Liver (tissue), 3 donors: ENCODE results near the gene CCL28.

Source experiments
- EGR1 ChIP-seq, 2 donors: IDR thresholded peaks; 2 replicates each; pipeline ENCODE4 v1.6.1; 2016 to 2018; ENCODE audit warnings: antibody characterized with exemption in 2 of 2, low read depth in 2 of 2
- FOXA2 ChIP-seq: IDR thresholded peaks from 2 replicates; pipeline ENCODE4 v1.6.1; 2016; ENCODE audit warnings: antibody characterized with exemption
- JUND ChIP-seq, 2 donors: IDR thresholded peaks; 2 replicates each; pipeline ENCODE4 v1.6.1; 2016; ENCODE audit warnings: antibody characterized with exemption in 2 of 2
- TAF1 ChIP-seq: conservative IDR thresholded peaks from 2 replicates; pipeline ENCODE4 v1.6.1; 2016; ENCODE audit warnings: antibody characterized with exemption, mild to moderate bottlenecking
- YY1 ChIP-seq: IDR thresholded peaks from 2 replicates; pipeline ENCODE4 v1.6.1; 2016; ENCODE audit warnings: antibody characterized with exemption, mild to moderate bottlenecking
- TF ChIP-seq, protein P1 (sequence below): fragments of 150-350 bp; IDR thresholded peaks from 2 replicates; pipeline ENCODE4 v1.5.1; 2017; ENCODE audit warnings: improper control_type of control experiment, low read depth, low read length; ENCODE audit not compliant: missing input control
- donor health status: healthy.
- donor health status: healthy.

DNA sequence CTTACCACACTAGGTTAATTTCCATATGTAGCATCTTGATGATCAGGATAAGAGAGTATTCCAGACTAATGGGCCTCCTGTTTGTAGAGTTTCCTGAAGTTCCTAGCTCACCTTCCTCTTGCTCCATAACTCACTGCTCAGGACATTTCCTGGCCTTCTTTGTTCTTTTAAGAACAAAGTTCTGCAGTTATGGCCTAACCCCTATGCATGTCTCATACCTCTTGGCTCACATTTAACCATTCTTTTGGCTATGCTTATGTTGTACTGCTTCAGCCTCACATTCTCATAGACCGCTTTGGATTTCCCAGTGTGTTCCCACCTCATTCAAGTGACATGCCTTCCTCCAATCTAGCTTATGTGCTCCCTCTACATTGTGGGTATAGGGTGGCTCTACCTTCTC lies 58.5 kb downstream of the CCL28 start:
- TF ChIP-seq TAF1 (no peak), EGR1 (IDR thresholded peaks at IDR 0.05; ENCODE audit: low read depth in 2 of 2) (no peak), YY1 (no peak), FOXA2 (no peak), JUND (IDR thresholded peaks at IDR 0.05) (no peak)
- TF ChIP-seq, protein P1, sequence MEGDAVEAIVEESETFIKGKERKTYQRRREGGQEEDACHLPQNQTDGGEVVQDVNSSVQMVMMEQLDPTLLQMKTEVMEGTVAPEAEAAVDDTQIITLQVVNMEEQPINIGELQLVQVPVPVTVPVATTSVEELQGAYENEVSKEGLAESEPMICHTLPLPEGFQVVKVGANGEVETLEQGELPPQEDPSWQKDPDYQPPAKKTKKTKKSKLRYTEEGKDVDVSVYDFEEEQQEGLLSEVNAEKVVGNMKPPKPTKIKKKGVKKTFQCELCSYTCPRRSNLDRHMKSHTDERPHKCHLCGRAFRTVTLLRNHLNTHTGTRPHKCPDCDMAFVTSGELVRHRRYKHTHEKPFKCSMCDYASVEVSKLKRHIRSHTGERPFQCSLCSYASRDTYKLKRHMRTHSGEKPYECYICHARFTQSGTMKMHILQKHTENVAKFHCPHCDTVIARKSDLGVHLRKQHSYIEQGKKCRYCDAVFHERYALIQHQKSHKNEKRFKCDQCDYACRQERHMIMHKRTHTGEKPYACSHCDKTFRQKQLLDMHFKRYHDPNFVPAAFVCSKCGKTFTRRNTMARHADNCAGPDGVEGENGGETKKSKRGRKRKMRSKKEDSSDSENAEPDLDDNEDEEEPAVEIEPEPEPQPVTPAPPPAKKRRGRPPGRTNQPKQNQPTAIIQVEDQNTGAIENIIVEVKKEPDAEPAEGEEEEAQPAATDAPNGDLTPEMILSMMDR = no peak
